SK-N-SH treated with all-trans-retinoic acid at 6 μM for 48 hours (cell line): ENCODE measurements around the gene FOXL2NB.

Experiments used
- BACH2 ChIP-seq: fragments of 250-450 bp; sonication (Bioruptor Pico); IDR thresholded peaks from 2 replicates; pipeline ENCODE4 v1.9.0; 2021; ENCODE audit warnings: mild to moderate bottlenecking, borderline replicate concordance
- CREB5 ChIP-seq: fragments of 250-450 bp; sonication (Bioruptor Pico); IDR thresholded peaks from 2 replicates; pipeline ENCODE4 v1.5.1; 2020; ENCODE audit warnings: low read depth, mild to moderate bottlenecking, moderate library complexity
- CSDC2 ChIP-seq: fragments of 250-450 bp; sonication (Bioruptor Pico); IDR thresholded peaks from 2 replicates; pipeline ENCODE4 v1.5.0; 2020; ENCODE audit warnings: mild to moderate bottlenecking, moderate library complexity
- ISL1 ChIP-seq: fragments of 250-450 bp; sonication (Bioruptor Pico); IDR thresholded peaks from 2 replicates; pipeline ENCODE4 v2.1.2; 2022; ENCODE audit warnings: mild to moderate bottlenecking, moderate library complexity
- OSR1 ChIP-seq: fragments of 250-450 bp; sonication (Bioruptor Pico); IDR thresholded peaks from 2 replicates; pipeline ENCODE4 v1.8.0; 2022; ENCODE audit warnings: moderate library complexity, mild to moderate bottlenecking, inconsistent platforms
- PATZ1 ChIP-seq: fragments of 250-450 bp; sonication (Bioruptor Pico); IDR thresholded peaks from 2 replicates; pipeline ENCODE4 v1.8.0; 2020; ENCODE audit warnings: mild to moderate bottlenecking, moderate library complexity, borderline replicate concordance
- SNAI2 ChIP-seq: fragments of 250-450 bp; sonication (Bioruptor Pico); IDR thresholded peaks from 2 replicates; pipeline ENCODE4 v1.5.0; 2020; ENCODE audit warnings: mild to moderate bottlenecking, moderate library complexity
- TCF4 ChIP-seq: fragments of 250-450 bp; sonication (Bioruptor Pico); IDR thresholded peaks from 2 replicates; pipeline ENCODE4 v1.8.0; 2021; ENCODE audit warnings: mild to moderate bottlenecking, moderate library complexity, borderline replicate concordance
- TOX ChIP-seq: fragments of 250-450 bp; sonication (Bioruptor Pico); IDR thresholded peaks from 2 replicates; pipeline ENCODE4 v1.8.0; 2021; ENCODE audit warnings: mild to moderate bottlenecking, moderate library complexity, borderline replicate concordance
- TSHZ2 ChIP-seq: fragments of 250-450 bp; sonication (Bioruptor Pico); IDR thresholded peaks from 2 replicates; pipeline ENCODE4 v1.5.0; 2020; ENCODE audit warnings: mild to moderate bottlenecking, moderate library complexity
- ZFP3 ChIP-seq: fragments of 250-450 bp; sonication (Bioruptor Pico); IDR thresholded peaks from 2 replicates; pipeline ENCODE4 v1.5.0; 2020; ENCODE audit warnings: mild to moderate bottlenecking, moderate library complexity
- ZNF70 ChIP-seq: fragments of 450-650 bp; formaldehyde crosslinking; IDR thresholded peaks from 2 replicates; pipeline ENCODE4 v1.5.0; 2020; ENCODE audit warnings: mild to moderate bottlenecking, moderate library complexity
- ZNF8 ChIP-seq: fragments of 450-650 bp; formaldehyde crosslinking; IDR thresholded peaks from 2 replicates; pipeline ENCODE4 v1.5.0; 2020; ENCODE audit warnings: mild to moderate bottlenecking, moderate library complexity

- TF ChIP-seq ISL1 (CRISPR knock-in tag) (no peak), CSDC2 (CRISPR knock-in tag) (no peak), BACH2 (CRISPR knock-in tag) (no peak), ZFP3 (no peak), ZNF8 (CRISPR knock-in tag) (no peak), OSR1 (CRISPR knock-in tag) (no peak), TSHZ2 (CRISPR knock-in tag) (no peak), CREB5 (CRISPR knock-in tag) (no peak), ZNF70 (no peak), PATZ1 (CRISPR knock-in tag) (no peak), SNAI2 (no peak), TOX (no peak), TCF4 (CRISPR knock-in tag) (no peak)
Measured at GRCh38 chr3:138995706-138996105, 48.7 kb downstream of the FOXL2NB start.
